HCT116 (cell line): ENCODE measurements around the gene FAM83D. TPM values are rescaled to one million over a fixed set of nuclear protein-coding genes. Genes with fewer than 3 reads are reported as not detected.

Experiments used
- ATAC-seq: fragments of 200-7000 bp; cut with Tn5 transposase; 2 replicates; pipeline ENCODE4 v1.9.1; 2020; ENCODE audit warnings: mild to moderate bottlenecking, moderate library complexity
- BruUV-seq: library from RNA; stranded (reverse); fragments of 400-500 nt; replicated peaks from 2 replicates; lab custom pipeline; 2021; lab: Mats Ljungman, UMichigan
- CTCF ChIA-PET: fragments of 300-600 bp; sonication (Branson Sonifier 250); formaldehyde crosslinking; loops from one replicate; lab custom pipeline; 2021; ENCODE audit warnings: antibody characterized with exemption; lab: Charles Lee
- POLR2A ChIA-PET: fragments of 300-600, 350-600 bp; sonication (Branson Sonifier 250); formaldehyde crosslinking; loops from one replicate; lab custom pipeline; 2021; ENCODE audit warnings: antibody characterized with exemption; lab: Charles Lee
- RAD21 ChIA-PET, 2 experiments: fragments of 300-600 bp; sonication (Branson Sonifier 250); formaldehyde crosslinking; loops; one replicate each; lab custom pipeline; 2023; ENCODE audit warnings: low total read pairs in 2 of 2; ENCODE audit not compliant: uncharacterized antibody in 2 of 2, unreplicated experiment in 2 of 2, low non-redundant PET in 1 of 2; lab: Charles Lee
- DNase-seq: peaks from one replicate; pipeline ENCODE4 v3.0.0-alpha.2; 2010; ENCODE audit warnings: low read depth, low spot score
- H2AFZ ChIP-seq: fragments of 200-600 bp; shearing (Covaris generic), sonication (generic); 2 replicates; pipeline ENCODE4 v1.6.1; 2017; ENCODE audit warnings: low read depth, mixed run types, mixed read lengths, antibody characterized with exemption, low read length; ENCODE audit not compliant: poor library complexity, severe bottlenecking
- H3K27ac ChIP-seq: 2 replicates; pipeline ENCODE4 v1.5.1; 2012; ENCODE audit warnings: low read depth, low read length
- H3K27me3 ChIP-seq: fragments of 200-600 bp; sonication (generic); 2 replicates; pipeline ENCODE4 v1.6.1; 2016; ENCODE audit warnings: mixed run types, low read length, mixed read lengths; ENCODE audit not compliant: insufficient read depth
- H3K36me3 ChIP-seq, 2 experiments: fragments of 200-500 bp in 1 of 2; fragments of 200-600 bp in 1 of 2; sonication (Bioruptor generic) in 1 of 2; sonication (generic) in 1 of 2; 2 replicates each; pipeline versions ENCODE4 v1.5.1 to v1.6.1; 2014 to 2016; ENCODE audit warnings: low read length in 2 of 2, inconsistent platforms in 1 of 2, mixed read lengths in 1 of 2, mixed run types in 1 of 2; ENCODE audit not compliant: insufficient read depth in 2 of 2, control insufficient read depth in 1 of 2
- H3K4me1 ChIP-seq, 2 experiments: fragments of 200-600 bp in 1 of 2; sonication (generic) in 1 of 2; 2 replicates each; pipeline versions ENCODE4 v1.5.1 to v1.6.1; 2012 to 2017; ENCODE audit warnings: low read length in 2 of 2, inconsistent platforms in 1 of 2, mild to moderate bottlenecking in 1 of 2, mixed read lengths in 1 of 2, mixed run types in 1 of 2, moderate library complexity in 1 of 2; ENCODE audit not compliant: insufficient read depth in 2 of 2, control insufficient read depth in 1 of 2
- H3K4me2 ChIP-seq: fragments of 200-600 bp; sonication (generic); 2 replicates; pipeline ENCODE4 v1.6.1; 2017; ENCODE audit warnings: mixed run types, low read length, mixed read lengths
- H3K4me3 ChIP-seq, 2 experiments: fragments of 200-600 bp in 1 of 2; sonication (generic) in 1 of 2; replicated peaks in 1 of 2; 2 replicates each; pipeline ENCODE4 v1.5.1; 2011 to 2016; ENCODE audit warnings: low read length in 2 of 2, control low read depth in 1 of 2, low read depth in 1 of 2, mild to moderate bottlenecking in 1 of 2, mixed read lengths in 1 of 2, mixed run types in 1 of 2
- H3K79me2 ChIP-seq: fragments of 200-600 bp; sonication (generic); 2 replicates; pipeline ENCODE4 v1.6.1; 2017; ENCODE audit warnings: mild to moderate bottlenecking, mixed run types, low read length, moderate library complexity, mixed read lengths; ENCODE audit not compliant: insufficient read depth
- H3K9ac ChIP-seq: fragments of 200-600 bp; sonication (generic); 2 replicates; pipeline ENCODE4 v1.6.1; 2016; ENCODE audit warnings: low read length, mixed read lengths
- H3K9me2 ChIP-seq: fragments of 200-600 bp; sonication (generic), shearing (Covaris generic); 2 replicates; pipeline ENCODE4 v1.6.1; 2017; ENCODE audit warnings: mixed run types, mild to moderate bottlenecking, moderate library complexity; ENCODE audit not compliant: insufficient read depth
- H3K9me3 ChIP-seq, 2 experiments: fragments of 200-500 bp in 1 of 2; fragments of 200-600 bp in 1 of 2; sonication (Bioruptor generic) in 1 of 2; sonication (generic) in 1 of 2; 2 replicates each; pipeline ENCODE4 v1.6.1; 2014 to 2017; ENCODE audit warnings: low read length in 2 of 2, mixed read lengths in 2 of 2, inconsistent platforms in 1 of 2, low read depth in 1 of 2, mild to moderate bottlenecking in 1 of 2, mixed run types in 1 of 2, moderate library complexity in 1 of 2; ENCODE audit not compliant: control insufficient read depth in 1 of 2, insufficient read depth in 1 of 2
- H4K20me1 ChIP-seq: fragments of 200-600 bp; sonication (generic), shearing (Covaris generic); 2 replicates; pipeline ENCODE4 v1.6.1; 2017; ENCODE audit warnings: mixed run types, mild to moderate bottlenecking, moderate library complexity; ENCODE audit not compliant: insufficient read depth
- CBX3 ChIP-seq: IDR thresholded peaks from 2 replicates; pipeline ENCODE4 v1.6.1; 2012; ENCODE audit warnings: low read depth
- ELF1 ChIP-seq: IDR thresholded peaks from 2 replicates; pipeline ENCODE4 v1.6.1; 2012; ENCODE audit warnings: low read depth, borderline replicate concordance
- EZH2 ChIP-seq: fragments of 200-600 bp; sonication (generic); IDR thresholded peaks from 2 replicates; pipeline ENCODE4 v1.6.1; 2017; ENCODE audit warnings: antibody characterized with exemption, mixed run types
- FOSL1 ChIP-seq: IDR thresholded peaks from 2 replicates; pipeline ENCODE4 v1.6.1; 2012; ENCODE audit warnings: low read depth
- MAX ChIP-seq: IDR thresholded peaks from 2 replicates; pipeline ENCODE4 v1.6.1; 2012
- POLR2AphosphoS5 ChIP-seq: IDR thresholded peaks from 2 replicates; pipeline ENCODE4 v1.6.1; 2011; ENCODE audit warnings: mild to moderate bottlenecking, low read depth, low read length, moderate library complexity
- RAD21 ChIP-seq: IDR thresholded peaks from 2 replicates; pipeline ENCODE4 v1.6.1; 2012; ENCODE audit warnings: low read depth, mild to moderate bottlenecking
- REST ChIP-seq: IDR thresholded peaks from 2 replicates; pipeline ENCODE4 v1.6.1; 2012; ENCODE audit warnings: low read depth
- intact Hi-C: fragments of 100-400 bp; cut with micrococcal nuclease; formaldehyde crosslinking; loops from 2 replicates; pipeline ENCODE4 v1.10.0; 2022
- total RNA-seq: library from RNA; stranded (reverse); gene quantifications from one replicate; pipeline ENCODE4 v1.2.1, GENCODE V29; 2021; ENCODE audit not compliant: unreplicated experiment
- TF ChIP-seq, protein P1 (sequence below), 3 experiments: fragments of 200-600 bp in 1 of 3; sonication (generic) in 1 of 3; IDR thresholded peaks in 2 of 3; conservative IDR thresholded peaks in 1 of 3; 2 replicates each; pipeline ENCODE4 v1.5.1; 2012 to 2017; ENCODE audit warnings: low read depth in 2 of 3, low read length in 2 of 3, antibody characterized with exemption in 1 of 3, borderline replicate concordance in 1 of 3, control low read depth in 1 of 3, mild to moderate bottlenecking in 1 of 3, mixed read lengths in 1 of 3, mixed run types in 1 of 3, moderate library complexity in 1 of 3; ENCODE audit not compliant: insufficient read depth in 1 of 3

FAM83D gene
- total RNA-seq, 1 experiment from 2014 or later: 51.1 TPM

GRCh38 chr20:38930242-38930569 is 4.0 kb downstream of the FAM83D start:
- ChIA-PET POLR2A (interaction anchor here (1.0 to 1.7 kb wide), 2 partner anchors 32 to 301 kb away, joined by 3 to 5 read pairs; partner anchors contain the start of gene DHX35), RAD21 (no interaction called here), CTCF (no interaction called here)
- H3K9ac ChIP-seq: no peak overlapping the region
- H3K79me2 ChIP-seq: peaks cover 89% of the 10 kb centered on the region
- 0 out of 2 replicates have a peak, but pooled peaks cover 4% of the 10 kb centered on the region for H4K20me1 ChIP-seq
- H3K36me3 ChIP-seq: peaks cover 3 to 9% of the 10 kb centered on the region in 2 experiments; a peak in 2 of 4 replicates
- ATAC-seq (no peak), DNase-seq (no peak)
- intact Hi-C loops: no loop called here
- no peak overlapping the region for H3K4me2 ChIP-seq
- H3K27ac ChIP-seq: no peak overlapping the region
- no peak for TF ChIP-seq FOSL1
- no peak for TF ChIP-seq REST
- no peak for TF ChIP-seq RAD21
- TF ChIP-seq ELF1: no peak
- TF ChIP-seq CBX3: no peak
- TF ChIP-seq, protein P1, sequence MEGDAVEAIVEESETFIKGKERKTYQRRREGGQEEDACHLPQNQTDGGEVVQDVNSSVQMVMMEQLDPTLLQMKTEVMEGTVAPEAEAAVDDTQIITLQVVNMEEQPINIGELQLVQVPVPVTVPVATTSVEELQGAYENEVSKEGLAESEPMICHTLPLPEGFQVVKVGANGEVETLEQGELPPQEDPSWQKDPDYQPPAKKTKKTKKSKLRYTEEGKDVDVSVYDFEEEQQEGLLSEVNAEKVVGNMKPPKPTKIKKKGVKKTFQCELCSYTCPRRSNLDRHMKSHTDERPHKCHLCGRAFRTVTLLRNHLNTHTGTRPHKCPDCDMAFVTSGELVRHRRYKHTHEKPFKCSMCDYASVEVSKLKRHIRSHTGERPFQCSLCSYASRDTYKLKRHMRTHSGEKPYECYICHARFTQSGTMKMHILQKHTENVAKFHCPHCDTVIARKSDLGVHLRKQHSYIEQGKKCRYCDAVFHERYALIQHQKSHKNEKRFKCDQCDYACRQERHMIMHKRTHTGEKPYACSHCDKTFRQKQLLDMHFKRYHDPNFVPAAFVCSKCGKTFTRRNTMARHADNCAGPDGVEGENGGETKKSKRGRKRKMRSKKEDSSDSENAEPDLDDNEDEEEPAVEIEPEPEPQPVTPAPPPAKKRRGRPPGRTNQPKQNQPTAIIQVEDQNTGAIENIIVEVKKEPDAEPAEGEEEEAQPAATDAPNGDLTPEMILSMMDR (IDR thresholded peaks at IDR 0.05 in 2 of 3, conservative IDR thresholded peaks at IDR 0.05 in 1 of 3; ENCODE audit: borderline replicate concordance in 1 of 3, insufficient read depth in 1 of 3, low read depth in 2 of 3, low read length in 2 of 3): no peak
- TF ChIP-seq EZH2: no peak
- no peak for TF ChIP-seq MAX
- TF ChIP-seq POLR2AphosphoS5: no peak
- BruUV-seq: no TSS peak
- peaks cover 14 to 44% of the 10 kb centered on the region in 2 experiments for H3K4me1 ChIP-seq
- H3K9me3 ChIP-seq: no peaks in the 10 kb centered on the region
- H2AFZ ChIP-seq: no peak overlapping the region
- H3K9me2 ChIP-seq: no peaks in the 10 kb centered on the region
- no peak overlapping the region for H3K4me3 ChIP-seq
- no peaks in the 10 kb centered on the region for H3K27me3 ChIP-seq
